ENCODE data around the gene KRT6A. TPM values are rescaled to one million over a fixed set of nuclear protein-coding genes. Genes with fewer than 3 reads are reported as not detected.

KRT6A gene
- total and polyA plus RNA-seq, 2 of the 8 experiments (the other 6 are each of a cell fraction or from before 2014, with no cell fraction given) = 0.11 TPM; not detected in 1

GRCh38 chr12:52458861-52459260 lies 34.2 kb downstream of the KRT6A start (continued):
- TF ChIP-seq RFX5 (IDR thresholded peaks at IDR 0.05; ENCODE audit: borderline replicate concordance, low read depth, low read length) (no peak), ATF3 (IDR thresholded peaks at IDR 0.05; ENCODE audit: insufficient read depth, low read depth, low read length) (no peak)
